ENCODE data around the gene ANTXRL.
"Not testable (repeated sequence)": the region's sequence is repeated elsewhere in the genome, so short reads cannot be mapped to it uniquely, and the experiment has no call there.

ANTXRL gene

GRCh38 chr10:46286991-46287693 lies at the start of gene ANTXRL:
Gene ANTXRL (plus strand): TSS chr10:46286997. CDS start chr10:46287263, 266 bp downstream.
- no peak for DNase-seq

- no peak for DNase-seq
Measured at GRCh38 chr10:46237815-46238510, 48.8 kb upstream of the ANTXRL start.

GRCh38 chr10:46239247-46239646 lies 47.5 kb upstream of the ANTXRL start:
- no peak for DNase-seq

- DNase-seq: no peak
Measured at GRCh38 chr10:46239993-46240683, 46.7 kb upstream of the ANTXRL start.

GRCh38 chr10:46240684-46241565 lies 45.9 kb upstream of the ANTXRL start:
- DNase-seq: no peak

- no peak for DNase-seq
Measured at GRCh38 chr10:46245381-46245900, 41.4 kb upstream of the ANTXRL start.

GRCh38 chr10:46246400-46247180 lies 40.2 kb upstream of the ANTXRL start:
- not testable (repeated sequence) for DNase-seq

- no peak for DNase-seq
Measured at GRCh38 chr10:46247181-46247475, 39.7 kb upstream of the ANTXRL start.

GRCh38 chr10:46247808-46248569 lies 38.8 kb upstream of the ANTXRL start:
- no peak for DNase-seq

- DNase-seq: no peak
Measured at GRCh38 chr10:46248651-46249146, 38.1 kb upstream of the ANTXRL start.

GRCh38 chr10:46249617-46250344 lies 37.0 kb upstream of the ANTXRL start:
- DNase-seq: not testable (repeated sequence)

GRCh38 chr10:46250481-46250880 lies 36.3 kb upstream of the ANTXRL start:
- no peak for DNase-seq

GRCh38 chr10:46250898-46251856 lies 35.6 kb upstream of the ANTXRL start:
- no peak for DNase-seq

- no peak for DNase-seq
Measured at GRCh38 chr10:46251857-46252847, 34.6 kb upstream of the ANTXRL start.

- no peak for DNase-seq
Measured at GRCh38 chr10:46253076-46254006, 33.5 kb upstream of the ANTXRL start.

- DNase-seq: no peak
Measured at GRCh38 chr10:46254007-46254383, 32.8 kb upstream of the ANTXRL start.

All from C1 segment of cervical spinal cord (tissue), 14 donors.